ENCODE data around the gene DVL2.
"Not testable (repeated sequence)": the region's sequence is repeated elsewhere in the genome, so short reads cannot be mapped to it uniquely, and the experiment has no call there.

The DVL2 gene

DNA sequence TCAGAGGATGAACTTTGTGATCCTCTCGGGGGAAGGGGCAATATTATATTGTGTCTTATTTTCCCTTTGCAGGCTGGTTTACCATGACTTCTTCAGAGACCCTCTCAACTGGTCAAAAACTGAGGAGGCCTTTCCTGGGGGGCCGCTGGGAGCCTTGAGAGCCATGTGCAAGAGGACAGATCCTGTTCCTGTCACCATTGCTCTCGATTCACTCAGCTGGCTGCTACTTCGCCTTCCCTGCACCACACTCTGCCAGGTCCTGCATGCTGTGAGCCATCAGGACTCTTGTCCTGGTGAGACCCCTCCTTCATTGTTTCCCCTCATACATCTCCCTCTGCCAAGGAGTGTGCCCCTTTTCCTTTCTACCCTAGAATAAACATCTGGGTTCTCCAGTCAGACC is 20.2 kb upstream of the DVL2 start:
- no peak for DNase-seq

DNA sequence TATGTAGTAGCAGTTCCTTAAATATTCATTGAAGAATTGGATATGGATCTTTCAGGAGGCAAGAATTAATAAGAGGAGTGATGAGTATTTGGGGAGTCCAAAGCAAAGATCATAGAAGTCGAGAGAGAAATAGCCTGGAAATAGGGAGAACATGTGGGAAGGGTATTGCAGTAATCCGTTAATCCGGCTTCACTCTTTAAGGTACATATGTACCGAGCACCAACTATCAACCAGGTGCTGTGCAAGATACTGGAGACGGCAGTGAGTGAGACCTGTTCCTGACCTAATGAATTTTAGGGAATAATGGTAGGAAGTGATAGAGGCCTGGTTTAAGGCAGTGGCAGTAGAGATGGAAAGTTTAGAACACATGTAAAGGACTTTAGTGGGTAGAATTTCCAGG is 18.8 kb upstream of the DVL2 start:
- peak; percentile 84 for DNase-seq

DNA sequence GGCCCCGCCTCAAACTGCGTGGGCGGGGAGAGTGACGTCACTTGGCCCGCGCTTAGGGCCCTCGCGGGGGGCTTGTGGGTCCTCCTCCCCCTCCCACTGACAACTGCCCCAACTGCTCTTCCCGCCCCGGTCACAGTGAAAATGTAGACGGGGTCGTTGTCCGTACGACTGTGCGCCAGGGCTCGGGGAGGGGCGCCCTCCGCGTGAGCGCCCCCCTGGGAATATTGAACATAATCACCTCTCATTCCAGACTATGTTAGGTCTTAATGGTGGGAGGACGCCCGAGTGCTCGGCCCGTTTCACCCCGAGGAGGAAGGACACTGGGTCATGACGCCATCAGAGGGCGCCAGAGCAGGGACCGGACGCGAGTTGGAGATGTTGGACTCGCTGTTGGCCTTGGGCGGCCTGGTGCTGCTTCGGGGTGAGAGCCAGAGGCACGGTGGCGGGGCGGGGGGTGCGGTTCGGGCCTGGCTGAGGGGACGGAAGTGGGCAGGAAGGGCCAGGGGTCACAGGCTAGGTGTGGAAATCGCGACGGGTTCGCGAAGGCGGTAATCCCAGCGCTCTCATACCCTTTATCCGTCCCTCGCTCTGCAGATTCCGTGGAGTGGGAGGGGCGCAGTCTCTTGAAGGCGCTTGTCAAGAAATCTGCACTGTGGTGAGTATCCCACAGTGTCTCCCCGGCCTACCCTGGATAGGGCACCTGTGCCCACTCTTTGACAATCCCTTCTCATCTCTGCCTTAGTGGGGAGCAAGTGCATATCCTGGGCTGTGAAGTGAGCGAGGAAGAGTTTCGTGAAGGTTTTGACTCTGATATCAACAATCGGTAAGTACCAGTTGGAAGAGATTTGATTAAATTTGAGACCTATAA is 18.1 kb upstream of the DVL2 start, which contains the start of gene ELP5:
Gene ELP5, plus strand, starts transcription at position 40 of the 868 bp plus-strand sequence. Its CDS starts 336 bp downstream, at position 376.
- DNase-seq, result peak; percentile 98

DNA sequence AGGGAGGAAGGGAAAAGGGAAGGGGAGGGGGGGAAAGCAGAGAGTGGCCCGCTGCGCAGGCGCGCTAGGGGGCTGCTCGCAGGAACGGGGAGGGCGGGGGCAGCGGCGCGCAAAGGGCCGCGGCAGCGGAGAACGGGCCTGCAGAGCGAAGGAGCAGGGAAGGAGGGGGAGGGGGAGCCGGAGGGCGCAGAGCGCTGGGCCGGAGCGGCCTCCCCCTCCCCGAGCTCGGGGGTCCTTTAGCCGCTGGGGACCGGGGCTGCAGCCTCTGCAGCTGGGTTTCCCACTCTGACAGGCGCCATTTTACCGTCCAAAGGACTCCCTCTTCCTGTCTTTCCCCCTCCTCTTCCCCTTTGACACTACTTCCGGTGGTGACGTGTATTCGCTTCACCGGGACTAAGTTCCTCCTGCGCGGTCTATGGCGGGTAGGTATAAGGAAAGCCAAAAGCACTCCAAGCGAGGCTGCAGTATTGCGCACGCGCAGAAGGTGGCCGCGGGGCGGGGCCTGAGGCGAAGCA is 17.4 kb upstream of the DVL2 start, which contains the start of gene CTDNEP1:
Gene CTDNEP1, minus strand, starts transcription at position 74 of the 515 bp plus-strand sequence. CDS start 438 bp downstream, outside the sequence.
- DNase-seq, result peak; percentile 100

- DNase-seq, result no peak
Measured at GRCh38 chr17:7250695-7251627, 16.6 kb upstream of the DVL2 start.

DNA sequence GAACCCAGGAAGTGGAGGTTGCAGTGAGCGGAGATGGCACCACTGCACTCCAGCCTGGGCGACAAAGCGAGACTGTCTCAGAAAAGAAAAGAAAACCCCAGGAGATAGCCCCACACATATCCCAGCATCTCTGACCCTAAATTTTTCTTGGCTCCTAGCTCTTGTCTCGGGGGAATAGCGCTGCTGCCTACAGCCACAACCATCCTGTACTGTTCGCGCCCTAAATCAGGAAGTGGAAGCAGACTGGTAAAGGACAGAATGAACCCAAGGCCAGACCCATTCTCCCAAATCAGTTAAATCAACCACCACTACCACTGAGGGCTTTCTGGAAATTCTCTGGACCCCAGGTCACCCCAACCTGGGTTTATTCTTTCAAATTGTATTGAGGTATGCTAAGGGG is 15.5 kb upstream of the DVL2 start:
- no peak for DNase-seq

DNA sequence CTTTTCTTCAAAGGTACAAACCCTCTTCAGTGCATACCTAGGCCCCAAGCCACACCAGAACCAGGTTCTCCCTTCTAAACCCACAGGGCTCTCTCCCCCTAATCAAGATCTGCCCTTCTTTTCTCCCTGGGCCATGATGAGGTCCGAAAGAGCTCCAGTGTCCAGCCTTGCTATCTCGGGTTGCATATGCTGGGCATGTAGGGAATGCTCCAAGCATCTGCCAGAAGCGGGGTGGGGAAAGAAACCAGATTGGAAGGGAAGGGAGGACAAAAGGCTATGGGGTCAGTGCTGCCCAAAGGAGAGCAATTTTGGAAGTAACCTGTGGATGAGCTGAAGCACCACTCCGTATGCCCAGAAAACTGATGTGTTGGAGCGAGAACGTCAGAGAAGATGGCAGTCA is 14.9 kb upstream of the DVL2 start:
- DNase-seq, result no peak

- no peak for DNase-seq
Measured at GRCh38 chr17:7248796-7249195, 14.5 kb upstream of the DVL2 start.

DNA sequence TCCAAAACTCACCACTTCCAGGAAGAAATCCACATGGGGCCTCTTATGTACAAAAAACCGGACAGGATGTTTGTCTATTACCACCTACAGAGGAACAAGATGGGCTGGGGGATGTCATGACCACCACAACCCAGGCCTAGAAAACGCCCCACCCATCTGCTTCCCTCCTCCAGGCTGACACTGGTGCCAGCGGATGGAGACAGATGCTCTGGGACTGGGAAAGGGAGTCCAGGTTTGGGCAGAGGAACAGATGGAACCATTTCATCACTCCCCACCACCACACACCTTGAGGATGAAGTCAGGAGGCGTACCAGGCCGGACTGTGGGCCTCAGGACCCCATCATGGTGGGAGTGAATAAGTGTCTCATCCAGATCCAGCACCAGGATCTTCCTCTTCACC is 12.5 kb upstream of the DVL2 start:
- no peak for DNase-seq

DNA sequence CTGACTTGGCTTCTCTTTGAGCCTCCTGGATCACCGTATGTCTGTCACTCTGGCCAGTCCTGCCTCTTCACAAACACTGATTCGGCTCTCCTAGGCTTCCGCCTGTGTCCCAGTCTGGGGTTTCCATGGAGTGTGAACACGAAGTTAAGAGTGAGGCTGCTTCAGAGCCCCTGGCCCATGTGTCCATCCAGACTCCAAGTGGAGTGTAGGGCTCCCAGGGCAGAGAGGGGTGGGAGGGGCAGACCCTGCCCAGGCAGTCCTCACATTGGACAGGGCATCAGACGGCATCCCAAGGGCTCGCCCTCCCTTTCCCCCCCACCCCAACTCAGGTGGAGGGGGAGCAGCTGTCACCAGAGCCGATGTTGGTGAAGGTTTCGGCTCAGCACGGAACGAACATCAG is 9.5 kb upstream of the DVL2 start:
- DNase-seq, result not testable (repeated sequence)

DNA sequence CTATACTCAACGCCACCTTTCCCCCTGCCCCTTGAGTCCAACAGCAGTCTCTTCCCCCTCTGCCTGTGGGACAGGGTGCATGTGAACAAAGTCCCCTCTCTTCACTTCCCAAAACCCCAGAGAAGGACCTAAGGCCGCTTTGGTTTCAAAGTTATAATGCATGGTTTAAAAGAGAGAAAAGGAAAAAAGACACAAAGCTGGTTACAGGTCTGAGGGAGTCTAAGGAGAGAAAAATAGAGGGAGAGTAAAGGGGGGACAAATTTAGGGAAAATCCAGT is 9.1 kb upstream of the DVL2 start:
- no peak for DNase-seq

DNA sequence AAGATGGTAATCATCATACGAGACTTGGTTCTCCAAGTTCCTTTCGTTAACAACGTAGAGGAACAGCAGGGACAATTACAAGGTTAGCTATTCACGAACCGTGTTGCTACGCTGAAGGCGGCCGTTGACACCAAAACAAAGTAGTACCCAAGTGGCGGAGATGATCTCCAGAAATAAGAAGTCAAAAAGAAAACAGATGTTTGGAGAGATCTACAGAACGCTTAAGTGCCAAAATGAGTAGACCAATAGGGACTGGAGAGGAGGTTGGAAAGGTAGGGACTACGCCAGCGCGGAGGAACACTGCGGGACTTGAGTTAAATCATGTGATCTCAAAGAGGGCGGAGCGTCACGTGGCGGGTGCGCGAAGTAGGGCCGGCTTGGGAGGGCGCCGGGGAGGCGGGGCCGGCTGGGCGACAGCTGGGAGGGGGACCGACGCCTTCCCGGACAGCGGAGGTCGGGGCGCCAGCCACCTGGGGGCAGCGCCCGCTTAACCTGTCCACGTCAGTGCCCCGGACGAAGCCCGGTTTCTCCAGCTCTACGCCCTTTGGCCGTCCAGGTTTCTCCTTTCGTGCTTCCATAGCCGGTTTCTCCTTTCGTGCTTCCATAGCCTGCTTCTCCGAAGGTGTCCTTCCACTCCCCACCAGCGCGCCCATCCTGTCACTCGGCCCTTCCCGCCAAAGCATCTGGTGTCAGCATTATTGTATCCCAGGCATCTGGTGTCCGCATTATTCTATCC is 8.6 kb upstream of the DVL2 start:
- peak; percentile 99 for DNase-seq

- peak; percentile 98 for DNase-seq
Measured at GRCh38 chr17:7241783-7242716, 7.7 kb upstream of the DVL2 start, which contains the start of gene GABARAP. Gene GABARAP (minus strand): TSS chr17:7242449. CDS start chr17:7242330, 119 bp downstream.

- DNase-seq, result no peak
Measured at GRCh38 chr17:7241090-7241733, 6.9 kb upstream of the DVL2 start.

GRCh38 chr17:7240375-7240774 is 6.1 kb upstream of the DVL2 start:
- no peak for DNase-seq

- DNase-seq, result peak; percentile 100
Measured at GRCh38 chr17:7239091-7240027, 5.0 kb upstream of the DVL2 start, which contains the start of gene PHF23. Gene PHF23 (minus strand): TSS chr17:7239457. CDS start chr17:7239279, 178 bp downstream.

GRCh38 chr17:7238420-7239090 is 4.2 kb upstream of the DVL2 start:
- peak; percentile 70 for DNase-seq

DNA sequence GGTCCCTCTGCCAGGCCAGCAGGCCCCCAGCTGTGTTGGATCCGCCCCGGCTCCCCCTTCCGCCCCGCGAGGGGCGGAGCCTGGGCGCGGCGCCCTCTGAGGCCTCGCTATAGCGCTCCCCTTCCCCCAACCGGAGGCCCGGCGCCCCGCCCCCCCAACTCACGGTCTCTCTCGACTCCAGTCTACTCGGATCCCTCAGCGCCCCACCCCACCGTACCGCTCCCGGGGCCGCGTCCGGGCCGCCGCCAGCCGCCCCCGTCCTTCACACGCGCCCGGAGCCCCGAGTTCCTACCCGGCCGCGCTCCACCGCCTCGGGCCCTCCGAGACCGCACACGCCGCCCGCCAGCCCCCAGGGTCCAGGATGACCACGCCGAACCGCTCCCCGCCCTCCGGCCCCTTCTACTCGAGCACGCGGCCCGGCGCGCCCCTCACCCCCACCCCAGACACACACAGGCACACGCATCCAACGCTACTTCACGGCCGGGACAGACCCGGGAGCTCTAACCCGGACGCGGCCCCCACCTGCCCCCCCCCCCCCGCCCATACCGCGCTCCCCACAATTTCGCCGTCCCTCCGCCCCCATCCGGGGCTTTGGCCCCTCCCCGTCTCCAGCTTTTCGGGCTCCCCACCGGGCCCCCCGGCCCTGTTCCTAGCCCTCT is 3.6 kb upstream of the DVL2 start:
- DNase-seq, result peak; percentile 91

All from NCI-H82 (cell line).